Superior temporal gyrus (tissue), 1 donor: Measurements from ENCODE around the gene NR5A2.

Experiments used
- DNase-seq: peaks from one replicate; pipeline ENCODE4 v3.0.0-alpha.2; 2016; ENCODE audit errors: extremely low spot score

Gene NR5A2

DNA sequence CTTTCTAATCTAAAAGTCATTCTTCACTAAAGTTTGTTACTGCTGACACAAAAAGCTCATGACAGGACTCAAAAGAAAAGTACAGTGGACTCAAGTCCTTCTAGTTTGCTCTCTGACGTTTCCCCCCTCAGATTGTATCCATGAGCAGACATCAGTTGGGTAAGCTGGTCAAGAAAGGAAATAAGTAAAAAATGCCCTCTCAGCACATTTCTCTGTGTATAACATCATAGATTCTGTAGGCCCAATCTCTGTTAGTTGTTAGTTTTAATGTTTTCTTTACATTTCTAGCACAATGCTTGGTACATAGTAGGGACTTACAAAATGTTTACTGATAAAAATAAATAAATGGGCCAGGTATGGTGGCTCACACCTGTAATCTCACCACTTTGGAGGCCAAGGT, 96.8 kb downstream of the NR5A2 start:
- no peak for DNase-seq

DNA sequence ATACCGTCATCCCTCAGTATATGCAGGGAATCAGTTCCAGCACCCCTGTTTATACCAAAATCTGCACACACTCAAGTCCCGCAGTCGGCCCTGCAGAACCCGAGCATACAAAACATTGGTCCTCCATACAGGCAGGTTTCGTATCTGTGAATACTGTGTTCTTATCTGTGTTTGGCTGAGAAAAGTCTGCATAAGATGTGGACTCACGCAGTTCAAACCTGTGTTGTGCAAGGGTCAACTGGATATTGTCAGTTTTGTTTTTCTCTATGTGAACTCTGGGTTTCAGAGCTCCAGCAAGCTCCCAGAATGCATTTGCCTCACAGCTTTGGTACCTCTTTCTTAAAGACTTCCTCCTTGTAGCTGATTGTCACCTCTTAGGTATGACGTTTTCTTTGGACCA, 100.6 kb downstream of the NR5A2 start:
- no peak for DNase-seq

GRCh38 chr1:200128944-200129879, 101.7 kb downstream of the NR5A2 start:
- no peak for DNase-seq

GRCh38 chr1:200130552-200130951, 103.0 kb downstream of the NR5A2 start:
- no peak for DNase-seq

- DNase-seq: no peak
Measured at GRCh38 chr1:200131551-200132125, 104.1 kb downstream of the NR5A2 start.

- DNase-seq: no peak
Measured at GRCh38 chr1:200133123-200133522, 105.6 kb downstream of the NR5A2 start.

DNA sequence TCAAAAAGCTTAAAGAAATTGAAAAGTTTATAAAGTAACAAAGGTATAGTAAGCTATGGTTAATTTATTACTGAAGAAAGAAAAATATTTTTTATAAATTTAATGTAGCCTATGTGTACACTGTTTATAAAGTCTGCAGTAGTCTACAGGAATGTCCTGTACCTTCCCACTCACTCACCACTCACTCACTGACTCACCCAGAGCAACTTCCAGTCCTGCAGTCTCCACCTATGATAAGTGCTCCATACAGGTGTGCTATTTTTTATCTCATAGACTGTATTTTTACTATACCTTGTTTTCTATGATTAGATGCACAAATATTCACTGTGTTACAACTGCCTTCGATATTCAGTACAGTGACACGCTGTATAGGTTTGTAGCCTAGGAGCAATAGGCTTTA, 106.6 kb downstream of the NR5A2 start:
- no peak for DNase-seq

DNA sequence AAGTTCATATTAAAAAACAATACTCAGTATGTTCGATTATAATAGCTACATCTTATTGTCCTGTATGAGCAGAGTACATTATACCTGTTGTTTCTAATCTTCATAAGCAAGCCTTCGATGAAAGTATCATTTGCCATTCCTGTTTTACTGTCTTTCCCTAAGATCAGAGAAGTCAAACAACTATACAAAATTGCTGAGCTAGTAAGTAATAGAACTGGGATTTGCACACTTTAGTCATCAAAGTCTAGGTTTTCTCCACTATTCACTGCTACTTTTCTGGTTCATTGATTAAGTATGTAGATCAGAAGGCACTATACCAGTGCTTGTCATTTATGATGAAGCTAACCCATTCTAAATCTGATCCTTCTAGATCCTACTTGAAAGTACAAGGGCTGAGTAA, 108.9 kb downstream of the NR5A2 start:
- no peak for DNase-seq

GRCh38 chr1:200139661-200140250, 112.2 kb downstream of the NR5A2 start:
- no peak for DNase-seq

DNA sequence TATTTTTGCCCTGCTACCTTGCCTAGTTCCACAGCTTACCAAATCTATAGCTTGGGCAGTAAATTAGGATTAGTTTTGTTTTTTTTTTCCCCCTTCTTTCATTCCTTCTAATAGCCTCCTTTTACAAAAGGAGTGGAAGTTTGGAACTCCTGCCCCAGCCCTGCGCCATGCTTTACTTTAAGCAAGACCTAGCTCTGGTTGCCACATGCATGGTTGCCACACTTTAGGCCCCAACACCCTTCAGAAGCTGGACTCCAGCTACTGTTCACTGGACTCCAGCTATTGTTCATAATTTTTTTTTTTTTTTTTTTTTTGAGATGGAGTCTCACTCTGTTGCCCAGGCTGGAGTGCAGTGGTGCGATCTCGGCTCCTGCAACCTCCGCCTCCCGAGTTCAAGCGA, 115.8 kb downstream of the NR5A2 start:
- DNase-seq: no peak

- DNase-seq: no peak
Measured at GRCh38 chr1:200146100-200146499, 118.6 kb downstream of the NR5A2 start.

DNA sequence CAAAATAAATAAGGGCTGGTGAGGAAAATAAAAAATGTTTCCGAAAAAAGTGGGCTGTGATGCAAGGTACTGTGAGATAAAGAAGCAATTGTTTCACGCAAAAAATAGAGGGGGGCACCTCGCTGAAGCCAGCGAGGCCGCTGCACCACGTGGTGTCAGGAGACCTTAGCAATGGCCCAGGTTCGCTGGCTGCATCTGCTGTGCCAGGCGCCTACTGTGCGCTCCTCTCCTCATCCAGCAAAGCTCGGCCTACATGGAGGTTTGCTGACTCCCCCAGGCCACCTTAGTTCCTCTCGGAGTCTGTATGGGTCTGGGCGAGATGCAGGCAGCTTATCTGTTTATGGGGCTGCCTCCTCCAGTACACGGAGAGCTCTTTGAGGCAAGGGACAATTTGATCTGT, 119.6 kb downstream of the NR5A2 start:
- no peak for DNase-seq

DNA sequence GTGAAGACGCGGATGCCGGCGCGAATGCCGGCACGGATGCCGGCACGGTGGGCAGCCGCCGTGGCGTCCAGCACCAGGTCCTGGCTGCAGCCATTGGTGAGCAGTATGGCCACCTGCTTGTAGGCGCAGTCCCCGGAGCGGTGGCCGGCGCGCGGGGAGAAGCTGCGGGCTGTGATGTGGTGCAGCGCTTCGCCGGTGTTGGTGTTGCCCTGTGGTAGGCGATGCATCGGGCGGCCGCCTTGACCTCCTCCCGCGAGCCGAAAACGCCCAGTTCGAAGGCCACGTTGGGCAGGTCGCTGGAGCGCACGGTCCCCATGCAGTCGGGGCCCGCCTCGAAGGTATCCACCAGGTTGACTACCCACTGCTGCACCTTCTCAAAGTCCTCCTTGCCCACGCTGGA, 120.2 kb downstream of the NR5A2 start:
- no peak for DNase-seq

DNA sequence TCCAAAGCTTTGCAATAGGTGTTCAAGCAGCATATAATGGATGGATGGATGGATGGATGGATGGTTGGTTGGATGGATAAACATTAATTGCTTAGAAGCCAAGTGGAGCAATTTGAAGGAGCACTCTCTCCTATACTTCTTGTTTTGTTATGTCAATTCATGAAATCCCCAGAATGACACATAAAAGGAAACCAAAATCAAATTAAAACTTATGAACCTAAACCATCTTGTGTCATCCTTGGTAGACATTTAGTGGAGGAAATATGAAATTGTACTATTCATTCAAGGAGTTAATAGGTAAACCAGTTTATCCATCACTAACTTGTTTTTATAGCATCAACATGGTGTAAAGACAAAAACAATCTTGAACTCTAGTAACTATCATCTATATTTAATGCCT, 122.5 kb downstream of the NR5A2 start:
- DNase-seq: no peak

GRCh38 chr1:200150721-200151120, 123.2 kb downstream of the NR5A2 start:
- DNase-seq: no peak

GRCh38 chr1:200152336-200152735, 124.8 kb downstream of the NR5A2 start:
- no peak for DNase-seq

- DNase-seq: no peak
Measured at GRCh38 chr1:200153277-200154055, 126.0 kb downstream of the NR5A2 start.

GRCh38 chr1:200154069-200154767, 126.7 kb downstream of the NR5A2 start:
- DNase-seq: no peak

- DNase-seq: no peak
Measured at GRCh38 chr1:200157715-200158114, 130.2 kb downstream of the NR5A2 start.

DNA sequence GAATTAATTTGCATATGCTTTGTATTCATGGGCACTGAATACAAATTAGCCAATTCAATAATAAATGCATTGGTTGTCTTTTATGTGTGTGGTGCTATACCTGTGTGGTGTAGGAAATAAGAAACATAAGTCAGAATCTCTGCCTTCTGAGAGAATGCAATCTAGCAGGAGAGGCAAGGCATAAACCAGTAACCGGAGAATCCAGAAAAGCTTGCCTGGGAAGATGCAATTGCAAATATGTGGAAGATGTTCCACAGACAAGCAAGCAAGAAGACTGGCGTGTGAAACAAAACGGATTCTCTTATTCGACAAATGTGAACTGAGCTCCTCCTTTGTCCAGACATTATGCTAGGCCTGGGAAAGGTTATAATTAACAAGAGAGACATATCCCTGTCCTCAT, 134.3 kb downstream of the NR5A2 start:
- no peak for DNase-seq

DNA sequence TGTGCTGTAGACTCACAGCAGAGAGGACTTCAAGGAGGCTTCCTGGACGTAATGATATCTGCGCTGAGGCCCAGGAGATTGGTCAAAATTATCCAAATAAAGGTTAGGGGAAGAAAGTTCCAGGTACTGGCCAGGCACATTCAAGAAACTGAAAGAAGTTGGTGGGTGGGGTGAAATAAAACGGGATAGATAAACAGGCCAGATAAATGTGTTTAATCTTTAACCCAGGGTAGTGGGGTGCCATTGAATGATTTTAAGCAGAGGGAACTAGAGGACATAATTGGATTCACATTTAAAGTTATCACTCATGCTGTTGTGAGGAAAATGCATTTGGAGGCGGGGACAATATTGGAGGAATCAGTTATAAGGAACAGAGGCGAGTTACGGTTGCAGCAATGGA, 134.7 kb downstream of the NR5A2 start:
- no peak for DNase-seq

GRCh38 chr1:200162877-200163276, 135.4 kb downstream of the NR5A2 start:
- DNase-seq: no peak
